K562 (cell line): ENCODE data around the gene CRABP2. TPM values are rescaled to one million over a fixed set of nuclear protein-coding genes. Genes with fewer than 3 reads are reported as not detected.

ENCODE experiments used
- BMI1 ChIP-seq: fragments of 150-350 bp; IDR thresholded peaks from 2 replicates; pipeline ENCODE4 v1.6.1; 2014; ENCODE audit warnings: low read length
- CBFA2T2 ChIP-seq: fragments of 450-650 bp; conservative IDR thresholded peaks from 2 replicates; pipeline ENCODE4 v1.6.1; 2017; ENCODE audit warnings: mild to moderate bottlenecking
- CEBPZ ChIP-seq: fragments of 150-350 bp; IDR thresholded peaks from 2 replicates; pipeline ENCODE4 v1.6.1; 2014; ENCODE audit warnings: low read depth, mild to moderate bottlenecking, low read length, borderline replicate concordance
- DIDO1 ChIP-seq: fragments of 450-650 bp; IDR thresholded peaks from 2 replicates; pipeline ENCODE4 v1.6.1; 2016; ENCODE audit warnings: low read depth, missing biosample characterization, missing genetic modification characterization
- ELK1 ChIP-seq: sonication (generic); formaldehyde crosslinking; IDR thresholded peaks from 2 replicates; pipeline ENCODE4 v1.8.1; 2022; ENCODE audit warnings: missing genetic modification reagents
- FOXM1 ChIP-seq, 2 experiments: fragments of 450-650 bp in 1 of 2; sonication (generic) in 1 of 2; formaldehyde crosslinking in 1 of 2; IDR thresholded peaks; 2 replicates each; pipeline versions ENCODE4 v1.6.1 to v1.9.0; 2017 to 2022; ENCODE audit warnings: low read depth in 2 of 2, mild to moderate bottlenecking in 2 of 2, missing genetic modification reagents in 1 of 2, moderate library complexity in 1 of 2
- HNRNPUL1 ChIP-seq: fragments of 200-400 bp; formaldehyde crosslinking; IDR thresholded peaks from 2 replicates; pipeline ENCODE4 v1.6.1; 2017; ENCODE audit warnings: low read length
- NCOA2 ChIP-seq, 2 experiments: fragments of 450-650 bp; IDR thresholded peaks; 2 replicates each; pipeline ENCODE4 v1.6.1; 2018; ENCODE audit warnings: mild to moderate bottlenecking in 2 of 2, moderate library complexity in 1 of 2; ENCODE audit not compliant: partially characterized antibody in 2 of 2
- NFE2L1 ChIP-seq: fragments of 450-650 bp; IDR thresholded peaks from 2 replicates; pipeline ENCODE4 v1.6.1; 2016; ENCODE audit warnings: missing genetic modification characterization, low read depth, mild to moderate bottlenecking, missing compliant biosample characterization, moderate library complexity, borderline replicate concordance
- NONO ChIP-seq, 2 experiments: fragments of 200-400 bp in 1 of 2; fragments of 450-650 bp in 1 of 2; formaldehyde crosslinking in 1 of 2; IDR thresholded peaks; 2 replicates each; pipeline ENCODE4 v1.6.1; 2017; ENCODE audit warnings: low read depth in 2 of 2, mild to moderate bottlenecking in 2 of 2, moderate library complexity in 2 of 2, low read length in 1 of 2
- NUFIP1 ChIP-seq: fragments of 450-650 bp; IDR thresholded peaks from 2 replicates; pipeline ENCODE4 v1.6.1; 2018; ENCODE audit not compliant: partially characterized antibody
- PATZ1 ChIP-seq: fragments of 250-450 bp; sonication (Bioruptor Pico); IDR thresholded peaks from 2 replicates; pipeline ENCODE4 v1.5.0; 2020; ENCODE audit warnings: mild to moderate bottlenecking, borderline replicate concordance
- PCBP1 ChIP-seq: fragments of 200-400 bp; formaldehyde crosslinking; IDR thresholded peaks from 2 replicates; pipeline ENCODE4 v1.6.1; 2018; ENCODE audit warnings: mild to moderate bottlenecking, low read depth, low read length; ENCODE audit not compliant: poor library complexity, severe bottlenecking
- TCF15 ChIP-seq: fragments of 250-450 bp; sonication (Bioruptor Pico); IDR thresholded peaks from 2 replicates; pipeline ENCODE4 v1.8.0; 2022; ENCODE audit warnings: moderate library complexity, mild to moderate bottlenecking, inconsistent platforms
- ZBTB7A ChIP-seq: IDR thresholded peaks from 2 replicates; pipeline ENCODE4 v1.6.1; 2011; ENCODE audit warnings: low read depth, mild to moderate bottlenecking, low read length, moderate library complexity, borderline replicate concordance; ENCODE audit not compliant: control insufficient read depth
- ZNF384 ChIP-seq: IDR thresholded peaks from 2 replicates; pipeline ENCODE4 v1.6.1; 2012; ENCODE audit warnings: low read depth, low read length, improper control_type of control experiment
- ZNF740 ChIP-seq, 3 experiments: fragments of 200-800 bp in 1 of 3; sonication (Bioruptor generic) in 1 of 3; sonication (generic) in 1 of 3; formaldehyde crosslinking in 1 of 3; IDR thresholded peaks; 2 replicates each; pipeline versions ENCODE4 v1.6.1 to v1.8.0; 2016 to 2022; ENCODE audit warnings: mild to moderate bottlenecking in 2 of 3, missing compliant biosample characterization in 2 of 3, missing genetic modification characterization in 2 of 3, missing genetic modification reagents in 1 of 3
- polyA plus RNA-seq, 8 experiments: library from polyadenylated mRNA; depleted of rRNA in 4 of 8; stranded (reverse) in 5 of 8; unstranded in 3 of 8; fragments of >200 nt; fragmentation: Nextera tagmentation in 2 of 8; fragmentation: Illumina TruSeq in 1 of 8; extraction: Ambion mirVana in 2 of 8; extraction: Trizol in 1 of 8; gene quantifications; 2 replicates each; pipeline versions ENCODE4 v1.2.1 to v1.2.3, GENCODE V29; 2011 to 2014; ENCODE audit warnings: inconsistent platforms in 1 of 8, missing spikeins in 1 of 8
- total RNA-seq, 7 experiments: library from RNA; depleted of rRNA in 6 of 7; stranded (reverse); fragments of >200 nt in 6 of 7; fragmentation: Illumina TruSeq in 2 of 7; extraction: Trizol in 2 of 7; gene quantifications; 2 replicates each; pipeline versions ENCODE4 v1.2.1 to v1.2.3, GENCODE V29; 2011 to 2021; ENCODE audit warnings: low replicate concordance in 1 of 7

The CRABP2 gene
- total and polyA plus RNA-seq, 9 of the 15 experiments (the other 6 are each of a cell fraction or from before 2014, with no cell fraction given) = 0.30 to 2.5 (median 0.82) TPM

- TF ChIP-seq BMI1 (no peak), ZNF740 (CRISPR knock-in tag; IDR thresholded peaks at IDR 0.05) (no peak), ZNF740 (tag; IDR thresholded peaks at IDR 0.05) (peak in 1 of 2 experiments; percentile 55; a peak in 1 of 4 replicates), CBFA2T2 (no peak), DIDO1 (tag) (no peak), ELK1 (CRISPR knock-in tag) (no peak), PCBP1 (peak; percentile 86), CEBPZ (0 out of 2 replicates have a peak, but pooled peaks have one; percentile 11), NONO (IDR thresholded peaks at IDR 0.05; ENCODE audit: low read depth in 2 of 2, low read length in 1 of 2) (no peak; a peak in 1 of 4 replicates), PATZ1 (CRISPR knock-in tag) (no peak), ZNF384 (no peak), NUFIP1 (no peak), NCOA2 (IDR thresholded peaks at IDR 0.05; ENCODE audit: partially characterized antibody in 2 of 2) (no peak), NFE2L1 (tag) (no peak), HNRNPUL1 (no peak), TCF15 (CRISPR knock-in tag) (no peak), ZBTB7A (peak; percentile 80; the same call in 1 of the 2 replicates), FOXM1 (IDR thresholded peaks at IDR 0.05; ENCODE audit: low read depth) (peak; percentile 89), FOXM1 (CRISPR knock-in tag; IDR thresholded peaks at IDR 0.05; ENCODE audit: low read depth) (no peak)
Observed at GRCh38 chr1:156751757-156752481, 46.5 kb upstream of the CRABP2 start (continued).
